Measurements from ENCODE around the gene ITGA5.

- TF ChIP-seq TAF1 (IDR thresholded peaks at IDR 0.05; ENCODE audit: borderline replicate concordance, low read depth, low read length) (no peak), POLR2A (IDR thresholded peaks at IDR 0.05; ENCODE audit: low read depth, low read length) (no peak), POLR2AphosphoS5 (IDR thresholded peaks at IDR 0.05; ENCODE audit: low read depth, low read length) (no peak)
Measured at GRCh38 chr12:54437243-54437642, 18.2 kb upstream of the ITGA5 start.

All from GM12892 (cell line).